Thoracic aorta (tissue), 2 donors: Measurements from ENCODE around the gene CHSY1. TPM values are rescaled to one million over a fixed set of nuclear protein-coding genes. Genes with fewer than 3 reads are reported as not detected.

Experiments
- ATAC-seq: fragments of 150-250 bp; one replicate; pipeline ENCODE4 v1.8.0; 2017; ENCODE audit warnings: low read depth; ENCODE audit not compliant: insufficient number of reproducible peaks, low FRiP score
- DNase-seq: peaks from one replicate; pipeline ENCODE4 v3.0.0-alpha.2; 2020; ENCODE audit warnings: low spot score
- H3K27ac ChIP-seq, 2 donors: fragments of 200-600 bp; sonication (generic); 1 replicate in 1 of 2; 2 replicates in 1 of 2; pipeline ENCODE4 v1.5.1; 2016; ENCODE audit warnings: mild to moderate bottlenecking in 2 of 2, moderate library complexity in 2 of 2
- H3K27me3 ChIP-seq: fragments of 200-600 bp; sonication (generic); replicated peaks from 2 replicates; pipeline ENCODE4 v1.6.0; 2016; ENCODE audit warnings: mild to moderate bottlenecking; ENCODE audit not compliant: insufficient read depth
- H3K36me3 ChIP-seq: fragments of 200-600 bp; sonication (generic); one replicate; pipeline ENCODE4 v1.5.1; 2016
- H3K4me1 ChIP-seq, 2 donors: fragments of 200-600 bp; sonication (generic); 1 replicate in 1 of 2; 2 replicates in 1 of 2; pipeline versions ENCODE4 v1.5.1 to v1.6.0; 2016; ENCODE audit warnings: low read depth in 2 of 2, mild to moderate bottlenecking in 1 of 2; ENCODE audit not compliant: control insufficient read depth in 1 of 2
- H3K4me3 ChIP-seq: fragments of 200-600 bp; sonication (generic); 2 replicates; pipeline ENCODE4 v1.5.1; 2016; ENCODE audit warnings: mild to moderate bottlenecking
- H3K9me3 ChIP-seq: fragments of 200-600 bp; sonication (generic); 2 replicates; pipeline ENCODE4 v1.5.1; 2016
- total RNA-seq, 2 donors: library from RNA; depleted of rRNA; stranded (reverse); fragments of >200 nt; gene quantifications; one replicate each; pipeline versions ENCODE4 v1.1.0 to v1.2.3, GENCODE V29; 2016
- TF ChIP-seq, protein P1 (sequence below): fragments of 200-600 bp; sonication (generic); IDR thresholded peaks from one replicate; pipeline ENCODE4 v1.5.1; 2019; ENCODE audit warnings: antibody characterized with exemption

CHSY1 gene
- total RNA-seq, 2 donors from 2014 or later = 35.7 to 153 TPM

DNA sequence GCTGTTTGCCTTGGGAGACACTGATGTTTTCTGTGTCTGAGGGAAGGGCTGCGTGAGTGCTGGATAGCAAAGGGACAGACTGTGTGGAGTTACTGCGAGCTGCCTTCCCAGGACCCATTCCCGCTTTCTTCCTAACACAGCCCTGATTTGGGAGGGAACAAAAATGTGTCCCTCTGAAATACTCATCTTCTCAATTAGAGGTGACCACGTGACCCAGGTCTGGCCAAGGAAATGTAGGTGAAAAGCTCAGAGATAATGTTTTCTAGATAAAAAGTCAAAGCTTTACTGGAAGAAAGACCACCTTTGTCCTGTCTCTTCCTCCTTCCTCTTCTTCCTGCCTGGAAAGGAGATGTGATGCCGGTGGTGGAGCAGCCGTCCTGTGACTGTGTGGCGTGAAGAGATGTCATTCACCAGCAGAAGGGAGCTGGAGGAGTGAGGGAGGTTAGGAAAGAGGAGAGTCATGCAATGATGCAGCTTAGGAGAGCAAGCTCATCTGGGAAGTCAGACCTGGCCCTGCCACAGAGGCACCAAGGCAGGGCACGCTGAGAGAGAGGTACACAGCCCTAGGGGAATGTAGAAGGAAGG, 105.6 kb downstream of the CHSY1 start:
- Histone ChIP-seq H3K27ac (no peak overlapping the region), H3K4me1 (peaks cover 0 to 13% of the 10 kb centered on the region in 2 donors), H3K9me3 (no peaks in the 10 kb centered on the region), H3K4me3 (no peak overlapping the region), H3K36me3 (no peaks in the 10 kb centered on the region), H3K27me3 (no peaks in the 10 kb centered on the region)
- DNase-seq (no peak), ATAC-seq (no peak)
- TF ChIP-seq, protein P1, sequence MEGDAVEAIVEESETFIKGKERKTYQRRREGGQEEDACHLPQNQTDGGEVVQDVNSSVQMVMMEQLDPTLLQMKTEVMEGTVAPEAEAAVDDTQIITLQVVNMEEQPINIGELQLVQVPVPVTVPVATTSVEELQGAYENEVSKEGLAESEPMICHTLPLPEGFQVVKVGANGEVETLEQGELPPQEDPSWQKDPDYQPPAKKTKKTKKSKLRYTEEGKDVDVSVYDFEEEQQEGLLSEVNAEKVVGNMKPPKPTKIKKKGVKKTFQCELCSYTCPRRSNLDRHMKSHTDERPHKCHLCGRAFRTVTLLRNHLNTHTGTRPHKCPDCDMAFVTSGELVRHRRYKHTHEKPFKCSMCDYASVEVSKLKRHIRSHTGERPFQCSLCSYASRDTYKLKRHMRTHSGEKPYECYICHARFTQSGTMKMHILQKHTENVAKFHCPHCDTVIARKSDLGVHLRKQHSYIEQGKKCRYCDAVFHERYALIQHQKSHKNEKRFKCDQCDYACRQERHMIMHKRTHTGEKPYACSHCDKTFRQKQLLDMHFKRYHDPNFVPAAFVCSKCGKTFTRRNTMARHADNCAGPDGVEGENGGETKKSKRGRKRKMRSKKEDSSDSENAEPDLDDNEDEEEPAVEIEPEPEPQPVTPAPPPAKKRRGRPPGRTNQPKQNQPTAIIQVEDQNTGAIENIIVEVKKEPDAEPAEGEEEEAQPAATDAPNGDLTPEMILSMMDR = no peak

DNA sequence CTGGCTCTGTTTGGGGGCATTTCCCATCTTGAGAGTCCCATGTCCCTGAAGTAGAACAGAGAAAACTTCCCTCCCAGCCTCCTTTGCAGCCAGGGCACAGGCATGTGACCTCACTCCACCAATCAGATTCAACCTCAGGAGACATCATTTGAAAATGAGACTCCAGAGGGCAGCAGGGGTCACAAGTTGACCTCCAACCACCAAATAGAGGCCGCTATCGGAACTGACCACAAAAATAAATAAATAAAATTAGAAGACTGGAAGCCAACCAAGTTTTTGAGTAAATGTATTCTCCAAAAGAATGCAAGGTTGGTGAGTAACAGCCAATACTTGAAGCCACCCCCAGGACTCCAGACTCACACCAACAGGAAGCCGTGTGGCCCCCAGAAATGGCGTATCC, 106.5 kb downstream of the CHSY1 start:
- Histone ChIP-seq H3K27ac (no peak overlapping the region), H3K9me3 (no peaks in the 10 kb centered on the region), H3K4me3 (no peak overlapping the region), H3K4me1 (peaks cover 0 to 13% of the 10 kb centered on the region in 2 donors), H3K27me3 (no peaks in the 10 kb centered on the region), H3K36me3 (no peaks in the 10 kb centered on the region)
- no peak for ATAC-seq
- DNase-seq = no peak
- TF ChIP-seq, protein P1 = no peak

DNA sequence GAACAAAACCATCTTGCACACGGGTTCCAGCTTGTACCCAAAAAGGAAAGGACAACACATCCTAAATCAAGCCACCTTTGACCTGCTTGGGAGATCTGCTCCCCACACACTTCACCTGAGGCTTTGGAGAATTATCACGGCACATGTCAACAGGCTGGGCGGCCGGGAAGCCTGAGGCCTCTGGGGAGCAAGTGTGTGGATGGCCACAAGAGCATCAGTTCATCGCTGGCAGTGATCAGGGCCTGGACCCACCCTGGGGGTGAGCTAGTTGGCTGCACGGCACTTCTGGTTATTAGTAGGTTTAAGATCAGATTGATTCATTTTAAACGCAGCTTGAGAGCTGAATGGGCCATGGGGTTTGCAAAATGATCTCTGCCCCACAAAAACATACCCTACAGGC, 108.5 kb downstream of the CHSY1 start:
- peaks cover 6 to 18% of the 10 kb centered on the region in 2 donors for H3K4me1 ChIP-seq
- H3K36me3 ChIP-seq = no peaks in the 10 kb centered on the region
- H3K27me3 ChIP-seq = no peaks in the 10 kb centered on the region
- H3K27ac ChIP-seq = no peak overlapping the region
- no peak overlapping the region for H3K4me3 ChIP-seq
- TF ChIP-seq, protein P1 = no peak
- no peak for DNase-seq
- no peak for ATAC-seq
- no peaks in the 10 kb centered on the region for H3K9me3 ChIP-seq

DNA sequence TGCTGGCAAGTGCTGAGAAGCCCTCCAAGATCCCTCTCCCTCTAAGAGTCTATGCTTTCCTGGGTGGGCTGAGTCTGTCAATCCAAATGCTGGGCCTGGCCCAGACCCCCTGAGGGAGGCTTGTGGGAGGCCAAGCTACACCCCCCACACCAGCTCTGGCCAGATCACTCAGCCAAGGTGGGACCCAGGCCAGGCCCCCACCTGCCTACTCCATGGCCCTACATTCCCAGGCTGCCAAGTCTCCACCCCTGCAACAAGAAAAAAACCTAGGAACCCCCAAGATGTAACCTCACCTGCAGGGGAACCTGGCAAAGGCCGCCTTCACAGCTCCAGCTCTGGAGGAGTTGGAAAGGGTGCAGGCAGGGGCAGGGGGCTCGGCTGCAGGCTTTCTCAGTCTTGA, 109.1 kb downstream of the CHSY1 start:
- ATAC-seq (no peak), DNase-seq (no peak)
- TF ChIP-seq, protein P1 = no peak
- no peaks in the 10 kb centered on the region for H3K27me3 ChIP-seq
- H3K36me3 ChIP-seq = no peaks in the 10 kb centered on the region
- H3K4me1 ChIP-seq = peaks cover 6 to 16% of the 10 kb centered on the region in 2 donors
- no peaks in the 10 kb centered on the region for H3K9me3 ChIP-seq
- no peak overlapping the region for H3K27ac ChIP-seq
- no peak overlapping the region for H3K4me3 ChIP-seq

DNA sequence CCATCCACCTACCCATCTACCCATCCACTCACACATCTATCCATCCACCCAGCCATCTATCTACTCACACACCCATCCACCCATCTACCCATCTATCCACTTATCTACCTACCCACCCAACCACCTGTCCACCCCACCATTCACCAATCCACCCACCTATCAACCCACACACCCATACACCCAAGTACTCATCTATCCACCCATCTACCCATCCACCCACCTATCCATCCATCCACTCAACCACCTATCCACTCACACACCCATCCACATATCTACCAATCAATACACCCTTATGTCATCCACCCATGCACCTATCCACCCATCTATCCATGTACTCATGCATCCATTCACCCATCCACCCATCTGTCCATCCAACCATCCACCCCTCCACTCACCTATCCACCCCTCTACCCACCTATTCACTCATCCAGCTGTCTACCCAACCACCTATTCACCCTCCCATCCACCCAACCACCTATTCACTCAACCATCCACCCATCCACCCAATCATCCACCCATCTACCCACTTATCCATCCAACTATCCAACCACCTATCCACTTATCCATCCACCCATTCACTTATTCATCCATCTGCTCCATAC, 109.8 kb downstream of the CHSY1 start:
- TF ChIP-seq, protein P1 = no peak
- no peaks in the 10 kb centered on the region for H3K27me3 ChIP-seq
- DNase-seq = no peak
- no peaks in the 10 kb centered on the region for H3K36me3 ChIP-seq
- no peak overlapping the region for H3K27ac ChIP-seq
- no peak overlapping the region for H3K4me3 ChIP-seq
- no peak for ATAC-seq
- H3K4me1 ChIP-seq = peaks cover 6 to 16% of the 10 kb centered on the region in 2 donors
- H3K9me3 ChIP-seq = no peaks in the 10 kb centered on the region
